HFF-Myc (cell line): ENCODE measurements around the gene ACSBG1.

Experiments used
- DNase-seq: peaks from one replicate; pipeline ENCODE4 v3.0.0-alpha.2; 2011; ENCODE audit warnings: low read depth; ENCODE audit errors: extremely low read depth
- H3K4me3 ChIP-seq: replicated peaks from 2 replicates; pipeline ENCODE4 v1.5.1; 2011; ENCODE audit warnings: low read depth, mild to moderate bottlenecking, control low read depth, low read length
- CTCF ChIP-seq: IDR thresholded peaks from 2 replicates; pipeline ENCODE4 v1.5.1; 2012; ENCODE audit warnings: mild to moderate bottlenecking, low read depth, low read length, control low read depth; ENCODE audit errors: missing control alignments

ACSBG1 gene

GRCh38 chr15:78208341-78208844 lies 26.0 kb downstream of the ACSBG1 start:
- no peak overlapping the region for H3K4me3 ChIP-seq
- TF ChIP-seq CTCF, result no peak
- DNase-seq, result no peak

- DNase-seq, result no peak
- H3K4me3 ChIP-seq, result no peak overlapping the region
- no peak for TF ChIP-seq CTCF
Observed at GRCh38 chr15:78207641-78208340, 26.6 kb downstream of the ACSBG1 start.

DNA sequence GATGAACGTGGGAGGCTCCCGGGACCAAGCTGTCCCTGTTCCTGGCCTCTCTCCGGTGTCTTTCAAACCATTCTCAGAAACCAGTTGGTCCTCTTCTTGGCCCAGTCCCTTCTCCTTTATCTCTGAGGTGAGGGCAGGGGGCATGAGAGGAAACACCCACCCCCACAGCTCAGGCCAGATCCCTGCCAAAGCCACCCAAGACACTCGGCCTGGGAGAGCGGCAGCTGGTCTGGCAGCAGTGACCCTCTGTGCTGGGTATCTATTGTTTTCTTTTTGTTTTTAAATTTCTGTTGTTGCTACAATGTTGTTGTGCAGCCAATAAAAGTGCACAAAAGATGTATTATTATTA lies 27.3 kb downstream of the ACSBG1 start:
- H3K4me3 ChIP-seq, result no peak overlapping the region
- no peak for TF ChIP-seq CTCF
- no peak for DNase-seq

GRCh38 chr15:78206326-78207109 lies 27.8 kb downstream of the ACSBG1 start:
- no peak for TF ChIP-seq CTCF
- H3K4me3 ChIP-seq, result no peak overlapping the region
- DNase-seq, result no peak

DNA sequence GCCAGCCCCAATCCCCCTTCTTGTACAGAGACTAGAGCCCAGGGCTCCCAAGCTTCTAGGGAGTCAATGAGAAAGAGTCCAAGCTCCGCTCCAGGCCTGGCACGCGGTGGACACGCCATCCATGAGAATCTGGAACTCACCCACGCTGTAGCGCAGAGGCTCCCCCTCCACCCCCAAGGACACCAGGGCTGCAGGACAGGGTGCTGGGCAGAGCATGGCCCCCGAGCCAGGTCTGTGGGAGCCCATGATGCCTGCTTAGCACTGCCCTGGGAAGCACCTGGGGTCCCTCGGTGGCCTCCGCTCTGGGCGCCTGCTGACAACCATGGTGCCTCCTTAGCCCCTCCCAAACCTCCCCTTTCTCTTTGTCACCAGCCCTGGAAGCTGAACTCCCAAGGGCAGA lies 28.5 kb downstream of the ACSBG1 start:
- no peak overlapping the region for H3K4me3 ChIP-seq
- DNase-seq, result no peak
- TF ChIP-seq CTCF, result no peak

GRCh38 chr15:78205337-78205736 lies 29.0 kb downstream of the ACSBG1 start:
- TF ChIP-seq CTCF, result no peak
- no peak overlapping the region for H3K4me3 ChIP-seq
- DNase-seq, result no peak
